GM18498 (cell line): ENCODE results near the gene SDS.

Source experiments
- ATAC-seq: cut with Tn5 transposase; IDR thresholded peaks from one replicate; pipeline ENCODE4 v1.9.1; 2021; ENCODE audit warnings: mild to moderate bottlenecking, moderate library complexity; ENCODE audit not compliant: unreplicated experiment

Gene SDS

GRCh38 chr12:113401066-113402000 is 2.4 kb downstream of the SDS start:
- ATAC-seq: no peak

GRCh38 chr12:113400362-113400761 is 3.3 kb downstream of the SDS start:
- no peak for ATAC-seq

DNA sequence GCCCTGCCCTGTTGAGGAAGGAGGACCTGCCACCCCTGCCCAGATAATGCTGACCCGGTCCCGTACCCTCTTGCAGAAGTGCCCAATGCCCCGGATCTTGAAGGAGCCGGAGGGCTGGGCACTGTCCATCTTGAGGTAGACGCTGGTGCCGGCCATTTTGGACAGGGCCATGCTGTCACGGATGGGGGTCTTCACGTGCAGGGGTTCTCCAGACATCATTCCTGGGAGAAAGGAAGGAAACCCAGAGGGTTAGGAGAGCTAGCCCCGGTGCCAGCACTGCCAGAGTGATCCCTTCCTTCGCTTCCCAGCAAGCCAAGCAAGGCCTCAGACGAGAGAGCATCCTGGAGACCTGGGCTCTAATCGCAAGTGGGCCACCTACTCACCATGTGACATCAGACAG is 4.2 kb downstream of the SDS start:
- no peak for ATAC-seq

DNA sequence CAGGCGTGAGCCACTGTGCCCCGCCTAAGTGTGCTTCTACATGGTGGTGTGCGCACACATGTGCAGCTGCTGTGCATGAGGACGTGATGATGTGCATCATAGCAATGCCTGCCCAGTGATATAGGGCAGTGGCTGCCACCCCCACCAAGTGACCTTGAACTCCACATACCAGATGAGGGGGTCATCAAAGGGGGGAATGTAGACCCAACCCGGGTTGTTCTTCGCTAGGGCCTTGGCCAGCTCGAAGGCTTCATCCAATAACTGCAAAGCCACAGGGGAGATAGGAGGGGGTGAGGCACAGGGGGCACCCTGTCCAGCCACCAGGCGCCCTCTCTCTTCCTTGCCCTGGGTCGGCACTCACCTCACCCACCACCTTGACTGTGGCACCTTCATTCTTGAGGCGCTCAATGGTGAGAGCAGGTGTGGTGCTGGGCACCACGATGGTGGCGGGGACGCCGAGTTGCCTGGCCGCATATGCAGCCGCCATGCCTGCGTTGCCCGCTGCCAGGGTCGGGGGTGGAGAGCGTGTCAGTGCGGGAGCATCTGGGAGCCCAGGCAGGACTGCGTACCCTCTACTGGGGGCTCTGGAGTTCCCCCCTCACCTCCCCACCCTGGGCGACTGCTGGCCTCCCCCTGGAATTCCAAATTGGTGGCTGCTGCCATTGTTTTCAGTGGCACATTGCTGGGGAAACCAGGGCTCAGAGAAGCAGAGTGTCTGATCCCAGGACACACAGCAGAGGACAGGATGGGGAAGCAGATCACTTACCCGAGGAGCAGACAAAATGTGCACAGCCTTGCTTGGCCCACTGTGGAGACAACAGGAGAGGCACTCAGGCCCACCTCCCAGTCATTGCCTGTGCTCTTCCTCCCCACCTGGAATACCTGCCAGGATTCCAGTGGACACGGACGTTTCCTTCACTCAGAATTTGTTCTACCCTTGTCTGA is 5.1 kb downstream of the SDS start:
- ATAC-seq: no peak

- ATAC-seq: no peak
These were observed 6.0 kb downstream of the SDS start for GRCh38 chr12:113397497-113398197.

- ATAC-seq: no peak
These were observed 6.7 kb downstream of the SDS start for GRCh38 chr12:113396828-113397496.

- no peak for ATAC-seq
These were observed 7.5 kb downstream of the SDS start for GRCh38 chr12:113396200-113396599.

- ATAC-seq: no peak
These were observed 8.6 kb downstream of the SDS start for GRCh38 chr12:113395119-113395518.

GRCh38 chr12:113393749-113394148 is 9.9 kb downstream of the SDS start:
- ATAC-seq: no peak

DNA sequence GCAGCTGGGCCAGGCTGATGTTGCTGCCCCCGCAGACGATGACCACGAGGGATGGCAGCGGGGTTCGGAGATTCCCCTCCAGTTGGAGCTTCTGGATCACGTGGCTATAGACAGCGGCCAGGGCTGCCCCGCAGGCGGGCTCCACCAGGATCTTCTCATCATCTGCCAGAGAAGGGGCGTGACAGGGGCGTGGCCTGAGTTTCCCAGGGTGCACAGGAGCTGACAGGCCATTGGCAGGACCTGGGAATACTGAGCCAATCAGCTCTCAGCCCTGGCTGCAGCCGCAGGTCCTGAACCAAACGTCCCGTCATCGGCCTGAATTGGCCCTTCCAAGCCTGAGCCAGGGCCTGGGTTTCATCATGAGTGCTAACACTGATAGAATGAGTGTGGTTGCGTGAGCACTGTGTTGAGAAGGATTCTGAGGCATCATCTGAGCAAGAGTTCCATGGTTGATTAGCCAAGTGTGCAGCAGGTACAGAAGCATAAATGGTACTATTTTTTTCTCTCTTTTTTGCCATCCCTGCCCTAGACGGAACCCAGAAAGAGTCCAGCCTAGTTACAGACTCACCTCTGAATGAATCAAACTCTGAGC is 10.6 kb downstream of the SDS start:
- ATAC-seq: peak; percentile 54

GRCh38 chr12:113392520-113392919 is 11.2 kb downstream of the SDS start:
- no peak for ATAC-seq

GRCh38 chr12:113391650-113392337 is 11.9 kb downstream of the SDS start:
- ATAC-seq: no peak

- ATAC-seq: no peak
These were observed 12.5 kb downstream of the SDS start for GRCh38 chr12:113391145-113391544.

DNA sequence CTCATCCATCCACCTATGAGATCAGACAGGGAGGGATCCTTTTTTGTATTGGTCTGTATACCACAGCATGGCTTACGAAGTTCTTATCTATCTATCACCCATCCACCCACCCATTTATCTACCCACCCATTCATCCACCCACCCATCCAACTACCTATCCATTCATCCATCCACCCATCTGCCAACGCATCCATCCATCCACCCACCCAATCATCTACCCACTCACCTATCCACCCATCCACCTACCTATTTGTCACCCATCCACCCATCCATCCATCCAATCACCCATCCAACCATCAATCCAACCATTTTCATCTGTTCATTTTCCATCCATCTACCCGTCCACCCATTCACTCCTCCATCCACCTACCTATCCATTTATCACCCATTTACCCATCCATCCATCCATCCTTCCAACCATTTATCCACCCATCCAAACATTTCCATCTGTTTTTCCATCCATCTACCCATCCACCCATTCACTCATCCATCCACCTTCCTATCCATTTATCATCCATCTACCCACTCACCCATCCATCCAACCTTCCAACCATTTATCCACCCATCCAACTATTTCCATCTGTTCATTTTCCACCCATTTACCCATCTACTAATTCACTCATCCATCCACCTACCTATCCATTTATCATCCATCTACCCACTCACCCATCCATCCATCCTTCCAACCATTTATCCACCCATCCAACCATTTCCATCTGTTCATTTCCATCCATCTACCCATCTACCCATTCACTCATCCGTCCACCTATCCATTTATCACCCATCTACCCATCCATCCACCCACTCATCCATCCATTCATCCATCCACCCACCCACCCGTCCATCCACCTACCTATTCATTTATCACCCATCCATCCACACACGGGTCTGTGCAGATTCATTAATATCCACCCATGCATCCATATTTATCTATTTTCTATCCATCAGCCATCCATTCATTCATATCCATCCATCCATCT is 13.3 kb downstream of the SDS start:
- no peak for ATAC-seq

- no peak for ATAC-seq
These were observed 15.3 kb downstream of the SDS start for GRCh38 chr12:113388351-113388750.

DNA sequence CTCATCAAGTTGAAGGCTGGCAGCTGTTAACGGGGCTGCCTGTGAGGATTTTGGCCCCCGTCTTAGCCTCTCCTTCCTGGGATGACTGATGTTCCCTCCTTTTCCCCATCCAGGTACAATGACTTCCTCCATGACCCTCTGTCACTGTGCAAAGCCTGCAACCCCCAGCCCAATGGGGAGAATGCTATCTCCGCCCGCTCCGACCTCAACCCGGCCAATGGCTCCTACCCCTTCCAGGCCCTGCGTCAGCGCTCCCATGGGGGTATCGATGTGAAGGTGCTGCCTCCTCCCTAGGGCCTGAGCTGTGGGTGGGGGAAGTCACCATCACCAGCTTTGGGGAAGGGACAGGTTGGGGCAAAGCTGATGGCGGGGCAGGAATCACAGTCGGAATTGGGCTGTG is 16.1 kb downstream of the SDS start:
- ATAC-seq: no peak

DNA sequence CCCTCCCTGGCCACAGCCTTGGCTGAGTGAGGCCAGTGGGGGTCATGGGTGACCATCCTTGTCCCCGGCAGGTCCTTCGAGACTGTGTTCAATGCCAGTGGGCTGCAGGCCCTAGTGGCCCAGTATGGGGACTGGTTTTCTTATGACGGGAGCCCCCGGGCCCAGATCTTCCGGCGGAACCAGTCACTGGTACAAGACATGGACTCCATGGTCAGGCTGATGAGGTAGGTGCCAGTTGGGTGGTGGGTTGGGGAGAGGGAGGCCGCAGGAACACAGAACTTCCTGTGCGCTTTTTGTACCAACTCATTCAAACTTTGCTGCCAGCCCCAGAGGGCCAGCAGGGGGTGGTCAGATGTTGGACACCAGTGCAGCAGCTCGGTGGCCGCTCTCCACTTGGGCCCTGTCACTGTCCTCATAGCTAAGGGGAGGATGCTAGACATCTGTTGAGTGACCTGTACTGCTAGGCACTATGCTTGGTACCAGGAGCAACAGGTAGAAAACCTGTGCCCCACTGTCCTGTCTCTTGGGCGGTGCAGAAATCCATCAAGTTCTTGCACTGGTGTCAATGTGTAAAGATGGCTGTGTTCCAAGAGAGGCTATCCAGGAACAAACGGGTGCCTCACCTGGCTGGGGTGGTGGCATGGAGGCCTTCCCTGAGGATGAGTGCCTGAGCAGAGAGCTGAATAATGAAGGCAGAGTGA is 16.7 kb downstream of the SDS start:
- ATAC-seq: no peak
